ENCODE results near the gene SCEL.

The SCEL gene

GRCh38 chr13:77678691-77679235, 143.3 kb downstream of the SCEL start:
- no peak for DNase-seq

GRCh38 chr13:77687799-77688198, 152.3 kb downstream of the SCEL start:
- no peak for DNase-seq

- no peak for DNase-seq
Observed at GRCh38 chr13:77691871-77692270, 156.4 kb downstream of the SCEL start.

- DNase-seq: no peak
Observed at GRCh38 chr13:77692746-77693448, 157.4 kb downstream of the SCEL start.

- no peak for DNase-seq
Observed at GRCh38 chr13:77693449-77693940, 158.0 kb downstream of the SCEL start.
